Left lung (tissue), 10 donors: ENCODE data around the gene NSL1. TPM values are rescaled to one million over a fixed set of nuclear protein-coding genes. Genes with fewer than 3 reads are reported as not detected.

Experiments
- ATAC-seq: fragments of 200-7000 bp; cut with Tn5 transposase; one replicate; pipeline ENCODE4 v1.9.1; 2020; ENCODE audit warnings: moderate library complexity
- DNase-seq, 4 donors: peaks; one replicate each; pipeline ENCODE4 v3.0.0-alpha.2; 2013 to 2020
- H3K27ac ChIP-seq, 2 donors: fragments of 200-600 bp; sonication (generic) in 1 of 2; one replicate each; pipeline versions ENCODE4 v1.5.0 to v1.8.0; 2020 to 2021
- H3K27me3 ChIP-seq, 2 donors: fragments of 200-600 bp; sonication (generic) in 1 of 2; one replicate each; pipeline versions ENCODE4 v1.5.0 to v1.8.0; 2020 to 2021
- H3K36me3 ChIP-seq, 2 donors: fragments of 200-600 bp; sonication (generic) in 1 of 2; one replicate each; pipeline versions ENCODE4 v1.5.0 to v1.8.0; 2020 to 2021
- H3K4me1 ChIP-seq, 2 donors: fragments of 200-600 bp; one replicate each; pipeline ENCODE4 v1.8.0; 2021
- H3K4me3 ChIP-seq, 2 donors: fragments of 200-600 bp; sonication (generic) in 1 of 2; one replicate each; pipeline versions ENCODE4 v1.5.0 to v1.8.0; 2020 to 2021; ENCODE audit warnings: mild to moderate bottlenecking in 1 of 2
- H3K9me3 ChIP-seq, 2 donors: fragments of 200-600 bp; sonication (generic) in 1 of 2; one replicate each; pipeline versions ENCODE4 v1.5.0 to v1.8.0; 2020 to 2021
- intact Hi-C, 2 donors: fragments of 100-400 bp; cut with DNase I; formaldehyde crosslinking; loops; one replicate each; pipeline versions ENCODE4 v1.11.2 to v1.14.2; 2022
- polyA plus RNA-seq, 6 donors: library from polyadenylated mRNA; unstranded; fragments of 120-200 nt; gene quantifications; one replicate each; pipeline ENCODE4 v1.2.1, GENCODE V29; 2013; ENCODE audit not compliant: insufficient read length in 6 of 6
- total RNA-seq, 2 donors: library from RNA; stranded (reverse); fragmentation: NEBNext Ultra II Directional; extraction: Animal tissue kit (Norgen Biotek cat#: 25700); gene quantifications; one replicate each; pipeline ENCODE4 v1.2.1, GENCODE V29; 2021
- TF ChIP-seq, protein P1 (sequence below), 2 donors: fragments of 200-600 bp; sonication (generic) in 1 of 2; IDR thresholded peaks; one replicate each; pipeline versions ENCODE4 v1.5.0 to v1.8.0; 2021; ENCODE audit warnings: antibody characterized with exemption in 2 of 2
- donor health status: DM: no; HTN: yes; CAD: no.
- donor health status: DM: no; HTN: no; CAD: no.

NSL1 gene
- total and polyA plus RNA-seq, 8 donors: 31.1 to 43.7 (median 41.3) TPM

DNA sequence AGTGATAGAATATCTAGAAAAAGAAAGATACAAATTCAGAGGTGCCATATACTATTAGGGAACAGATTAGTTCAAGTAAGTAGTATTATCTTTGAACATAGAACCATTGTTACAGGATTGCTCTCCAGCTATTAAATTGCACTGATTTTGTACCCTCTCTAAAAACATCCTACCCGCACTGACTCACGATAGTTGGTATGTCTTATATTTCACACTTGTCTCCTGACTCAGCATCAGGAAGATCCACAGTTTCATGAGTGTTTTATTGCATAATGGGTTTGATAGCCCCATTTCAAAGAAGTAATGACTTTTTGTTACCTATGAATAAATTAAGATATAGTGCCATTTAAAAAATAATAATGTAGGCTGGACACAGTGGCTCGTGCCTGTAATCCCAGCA is 6.1 kb upstream of the NSL1 start:
- DNase-seq (no peak), ATAC-seq (no peak)
- H3K27me3 ChIP-seq: no peaks in the 10 kb centered on the region
- H3K27ac ChIP-seq: no peak overlapping the region
- intact Hi-C loops: no loop called here
- peaks cover 0 to 53% of the 10 kb centered on the region in 2 donors for H3K36me3 ChIP-seq
- no peaks in the 10 kb centered on the region for H3K9me3 ChIP-seq
- no peak overlapping the region for H3K4me3 ChIP-seq
- peaks cover 3 to 24% of the 10 kb centered on the region in 2 donors for H3K4me1 ChIP-seq
- TF ChIP-seq, protein P1, sequence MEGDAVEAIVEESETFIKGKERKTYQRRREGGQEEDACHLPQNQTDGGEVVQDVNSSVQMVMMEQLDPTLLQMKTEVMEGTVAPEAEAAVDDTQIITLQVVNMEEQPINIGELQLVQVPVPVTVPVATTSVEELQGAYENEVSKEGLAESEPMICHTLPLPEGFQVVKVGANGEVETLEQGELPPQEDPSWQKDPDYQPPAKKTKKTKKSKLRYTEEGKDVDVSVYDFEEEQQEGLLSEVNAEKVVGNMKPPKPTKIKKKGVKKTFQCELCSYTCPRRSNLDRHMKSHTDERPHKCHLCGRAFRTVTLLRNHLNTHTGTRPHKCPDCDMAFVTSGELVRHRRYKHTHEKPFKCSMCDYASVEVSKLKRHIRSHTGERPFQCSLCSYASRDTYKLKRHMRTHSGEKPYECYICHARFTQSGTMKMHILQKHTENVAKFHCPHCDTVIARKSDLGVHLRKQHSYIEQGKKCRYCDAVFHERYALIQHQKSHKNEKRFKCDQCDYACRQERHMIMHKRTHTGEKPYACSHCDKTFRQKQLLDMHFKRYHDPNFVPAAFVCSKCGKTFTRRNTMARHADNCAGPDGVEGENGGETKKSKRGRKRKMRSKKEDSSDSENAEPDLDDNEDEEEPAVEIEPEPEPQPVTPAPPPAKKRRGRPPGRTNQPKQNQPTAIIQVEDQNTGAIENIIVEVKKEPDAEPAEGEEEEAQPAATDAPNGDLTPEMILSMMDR (IDR thresholded peaks at IDR 0.05): no peak

DNA sequence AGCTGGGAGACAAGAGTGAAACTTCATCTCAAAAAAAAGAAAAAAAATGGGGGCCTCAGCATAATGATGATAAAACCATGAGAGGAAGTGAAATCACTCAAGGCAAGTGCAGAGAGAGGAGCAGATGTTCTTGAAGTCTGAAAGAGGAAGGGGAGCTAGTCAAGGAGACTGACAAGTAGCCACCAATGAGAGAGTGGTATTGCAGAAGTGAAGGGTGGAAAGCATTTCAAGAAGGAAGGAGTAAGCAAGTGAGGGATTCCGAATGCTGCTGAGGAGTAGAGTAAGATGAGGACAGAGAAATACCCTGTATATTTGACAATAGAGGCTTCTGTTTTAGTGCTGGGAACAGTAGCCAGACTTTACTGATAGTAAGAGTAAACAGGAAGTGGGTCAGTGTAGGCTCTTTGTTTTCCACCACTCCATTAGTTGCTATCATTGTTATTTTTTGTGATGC is 3.0 kb upstream of the NSL1 start:
- Histone ChIP-seq H3K4me1 (peaks cover 11 to 44% of the 10 kb centered on the region in 2 donors), H3K27ac (peak overlapping the region in 1 of 2 donors; percentile 80), H3K36me3 (peaks cover 0 to 32% of the 10 kb centered on the region in 2 donors), H3K9me3 (no peaks in the 10 kb centered on the region), H3K27me3 (no peaks in the 10 kb centered on the region), H3K4me3 (peak overlapping the region in 1 of 2 donors; percentile 17)
- DNase-seq (no peak), ATAC-seq (no peak)
- intact Hi-C loops: no loop called here
- TF ChIP-seq, protein P1 (IDR thresholded peaks at IDR 0.05): no peak

DNA sequence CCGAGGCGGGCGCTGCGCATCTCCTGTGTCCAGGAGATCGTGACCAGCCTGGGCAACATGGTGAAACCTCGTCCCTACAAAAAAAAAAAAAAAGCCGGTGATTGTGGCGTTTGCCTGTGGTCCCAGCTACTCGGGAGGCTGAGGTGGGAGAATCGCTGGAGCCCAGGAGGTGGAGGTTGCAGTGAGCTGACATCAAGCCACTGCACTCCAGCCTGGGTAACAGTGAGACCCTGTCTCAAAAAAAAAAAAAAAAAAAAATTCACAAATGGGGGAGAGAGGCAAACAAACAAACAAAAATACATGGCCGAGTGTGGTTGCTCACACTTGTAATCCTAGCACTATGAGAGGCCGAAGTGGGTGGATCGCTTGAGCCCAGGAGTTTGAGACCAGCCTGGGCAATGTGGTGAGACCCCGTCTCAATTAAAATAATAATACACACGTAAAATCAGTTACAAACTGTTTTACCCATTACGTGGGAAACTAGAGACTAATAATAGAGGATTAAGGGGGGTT is 875 bp upstream of the NSL1 start:
- Histone ChIP-seq H3K4me1 (peaks cover 11 to 56% of the 10 kb centered on the region in 2 donors), H3K27me3 (no peaks in the 10 kb centered on the region), H3K4me3 (peak overlapping the region; percentile 80 to 93), H3K36me3 (peaks cover 0 to 14% of the 10 kb centered on the region in 2 donors), H3K9me3 (no peaks in the 10 kb centered on the region), H3K27ac (peak overlapping the region; percentile 95 to 98)
- DNase-seq (no peak), ATAC-seq (no peak)
- TF ChIP-seq, protein P1 (IDR thresholded peaks at IDR 0.05): no peak
- intact Hi-C loops: no loop called here

DNA sequence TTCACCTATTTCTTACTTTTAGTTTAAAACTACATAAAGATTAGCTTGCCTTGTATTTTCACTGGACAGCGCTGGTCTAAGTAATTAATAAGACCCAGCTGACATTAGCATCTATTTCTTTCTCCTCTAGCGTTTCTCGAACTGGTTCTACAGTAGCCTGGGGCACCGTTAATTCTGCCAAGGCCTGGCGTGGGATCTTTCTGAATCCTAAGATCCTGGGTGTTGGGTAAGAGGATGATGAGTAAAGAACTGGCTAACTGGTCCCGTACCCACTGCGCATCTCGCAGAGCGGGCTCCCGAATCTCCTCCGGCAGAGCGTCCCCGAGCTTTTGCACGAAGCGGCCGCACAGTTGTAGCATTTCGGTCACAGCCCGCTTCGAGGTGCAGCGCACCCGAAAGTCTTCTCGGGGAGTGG is 309 bp downstream of the NSL1 start:
- Histone ChIP-seq H3K9me3 (no peaks in the 10 kb centered on the region), H3K27ac (peak overlapping the region; percentile 95 to 98), H3K36me3 (peaks cover 0 to 10% of the 10 kb centered on the region in 2 donors), H3K27me3 (no peaks in the 10 kb centered on the region), H3K4me1 (peaks cover 11 to 56% of the 10 kb centered on the region in 2 donors), H3K4me3 (peak overlapping the region; percentile 80 to 93)
- intact Hi-C loops: no loop called here
- TF ChIP-seq, protein P1 (IDR thresholded peaks at IDR 0.05): no peak
- DNase-seq: no peak
- ATAC-seq: peak; percentile 55

DNA sequence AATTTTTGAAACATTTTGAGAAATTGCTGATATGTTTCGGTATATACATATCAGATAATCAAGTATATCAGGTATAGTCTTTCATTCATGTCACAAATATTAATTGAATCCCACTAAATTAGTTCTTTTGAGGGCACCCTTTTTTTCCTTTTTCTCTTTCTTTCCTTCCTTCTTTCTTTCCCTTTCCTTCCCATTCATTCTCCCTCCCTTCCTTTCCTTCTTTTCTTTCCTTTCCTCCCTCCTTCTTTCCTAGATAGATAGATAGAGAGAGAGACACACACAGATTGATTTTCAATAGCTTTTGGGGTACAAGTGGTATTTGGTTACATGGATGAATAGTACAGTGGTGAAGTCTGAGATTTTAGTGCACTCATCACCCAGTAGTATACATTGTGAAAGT is 5.7 kb downstream of the NSL1 start:
- H3K27ac ChIP-seq: no peak overlapping the region
- H3K36me3 ChIP-seq: peaks cover 0 to 43% of the 10 kb centered on the region in 2 donors
- no peak overlapping the region for H3K4me3 ChIP-seq
- intact Hi-C loops: no loop called here
- H3K4me1 ChIP-seq: peaks cover 8 to 43% of the 10 kb centered on the region in 2 donors
- no peaks in the 10 kb centered on the region for H3K9me3 ChIP-seq
- no peak for DNase-seq
- H3K27me3 ChIP-seq: no peaks in the 10 kb centered on the region
- no peak for ATAC-seq
- TF ChIP-seq, protein P1 (IDR thresholded peaks at IDR 0.05): no peak
